GM18508 (cell line): ENCODE data around the gene PDGFRB.

Source experiments
- ATAC-seq: cut with Tn5 transposase; IDR thresholded peaks from one replicate; pipeline ENCODE4 v1.9.1; 2021; ENCODE audit warnings: moderate number of reproducible peaks; ENCODE audit not compliant: insufficient read depth, unreplicated experiment

Gene PDGFRB

GRCh38 chr5:150155258-150156026 lies at the start of gene PDGFRB:
TSS of gene PDGFRB (minus strand) at chr5:150155845. CDS start at chr5:150137047, 18,798 bp downstream.
- no peak for ATAC-seq

GRCh38 chr5:150204590-150204960 lies 48.9 kb upstream of the PDGFRB start:
- ATAC-seq: no peak

- no peak for ATAC-seq
Measured at GRCh38 chr5:150203832-150204589, 48.4 kb upstream of the PDGFRB start.

- no peak for ATAC-seq
Measured at GRCh38 chr5:150202501-150202900, 46.9 kb upstream of the PDGFRB start.

DNA sequence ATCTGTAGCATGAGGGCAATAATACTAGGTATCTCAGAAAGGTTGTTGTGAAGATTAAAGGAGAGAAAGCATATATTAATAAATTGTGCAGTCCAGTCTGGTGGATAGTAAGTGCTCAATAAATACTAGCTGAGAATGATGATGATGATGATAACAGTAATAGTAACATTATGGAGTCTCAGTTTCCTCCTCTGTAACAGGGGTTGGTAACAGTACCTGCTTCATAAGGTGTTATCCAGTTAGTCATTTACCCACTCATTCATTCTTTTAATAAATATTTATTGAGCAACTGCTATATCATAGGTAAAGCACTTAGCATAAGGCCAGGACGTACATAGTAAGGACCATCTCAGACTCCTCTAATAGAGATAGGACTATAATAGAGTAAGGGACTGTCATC lies 41.8 kb upstream of the PDGFRB start:
- no peak for ATAC-seq

GRCh38 chr5:150196986-150197385 lies 41.3 kb upstream of the PDGFRB start:
- no peak for ATAC-seq

DNA sequence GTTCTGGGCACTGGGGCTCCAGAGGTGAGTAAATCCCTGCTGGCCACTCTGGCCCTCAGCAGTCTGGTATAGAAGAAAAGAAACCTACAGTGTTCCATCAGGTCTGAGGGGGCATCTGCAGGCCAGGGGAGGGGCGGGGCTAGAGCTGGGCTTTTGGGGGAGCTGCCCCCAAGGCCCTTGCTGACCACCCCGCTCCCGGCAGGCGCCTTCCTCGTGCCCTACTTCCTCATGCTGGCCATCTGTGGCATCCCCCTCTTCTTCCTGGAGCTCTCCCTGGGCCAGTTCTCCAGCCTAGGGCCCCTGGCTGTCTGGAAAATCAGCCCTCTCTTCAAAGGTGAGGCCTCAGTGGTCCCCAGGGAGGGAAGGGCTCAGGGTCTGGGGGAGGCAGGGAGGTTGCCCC lies 40.9 kb upstream of the PDGFRB start:
- no peak for ATAC-seq

GRCh38 chr5:150195736-150196485 lies 40.3 kb upstream of the PDGFRB start:
- no peak for ATAC-seq

GRCh38 chr5:150192462-150192861 lies 36.8 kb upstream of the PDGFRB start:
- no peak for ATAC-seq

DNA sequence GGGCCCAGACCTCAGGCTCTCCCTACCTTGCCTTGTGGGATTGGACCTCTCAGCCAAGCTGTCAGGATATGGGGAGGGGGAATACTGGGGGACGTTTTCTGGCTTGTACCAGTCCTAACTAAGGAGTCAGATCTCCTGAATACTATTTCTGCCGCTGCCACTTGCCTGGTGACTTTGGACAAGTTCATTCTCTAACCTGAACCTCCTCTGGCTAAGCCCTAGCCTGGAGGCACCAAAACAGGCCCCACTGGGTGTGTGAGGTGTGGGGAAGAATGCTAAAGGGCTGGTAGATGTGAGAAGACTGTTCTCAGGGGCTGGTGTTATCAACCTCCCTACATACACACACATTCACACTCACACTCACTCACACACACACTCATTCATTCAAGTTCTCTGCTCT lies 35.3 kb upstream of the PDGFRB start:
- ATAC-seq: no peak

- no peak for ATAC-seq
Measured at GRCh38 chr5:150190503-150190979, 34.9 kb upstream of the PDGFRB start.

DNA sequence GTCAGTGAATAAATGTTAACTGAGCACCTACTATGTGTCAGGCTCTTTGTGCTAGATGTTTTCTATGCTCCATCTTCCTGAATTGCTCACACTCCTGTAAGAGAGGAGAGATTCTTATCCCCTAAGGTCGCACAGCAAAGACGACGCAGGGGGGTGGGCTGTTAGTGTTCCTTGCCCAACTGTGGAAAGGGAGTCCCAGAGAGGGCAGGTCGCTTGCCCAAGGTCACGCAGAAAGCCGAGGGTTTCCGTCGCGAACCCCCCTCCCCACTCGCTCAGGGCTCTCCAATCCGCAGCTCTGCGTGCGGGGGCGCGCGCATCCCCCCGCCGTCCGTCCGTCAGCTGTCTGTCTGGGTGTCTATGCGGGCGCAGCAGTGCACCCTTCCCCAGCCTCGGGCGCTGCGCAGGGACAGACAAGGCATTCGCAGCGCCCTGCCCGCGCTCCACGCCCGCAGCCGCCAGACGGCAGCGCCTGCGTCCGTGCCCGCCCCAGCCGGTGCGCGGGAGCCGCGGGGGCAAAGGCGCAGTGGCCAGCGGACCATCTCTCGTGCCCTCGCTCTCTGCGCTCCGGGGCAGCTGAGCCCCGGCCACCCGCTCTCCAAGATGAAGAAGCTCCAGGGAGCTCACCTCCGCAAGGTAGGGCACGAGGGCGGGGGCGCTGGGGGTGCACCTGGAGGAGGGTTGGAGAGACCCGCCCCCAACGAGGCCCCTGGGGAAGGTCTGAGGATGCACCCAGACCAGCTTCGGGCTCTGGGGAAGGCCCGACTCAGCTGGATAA lies 34.3 kb upstream of the PDGFRB start, which contains the start of gene SLC6A7:
Gene SLC6A7, plus strand, starts transcription at position 335 of the 775 bp plus-strand sequence. Its CDS starts 266 bp downstream, at position 601.
- ATAC-seq: no peak

GRCh38 chr5:150189326-150189725 lies 33.7 kb upstream of the PDGFRB start:
- ATAC-seq: no peak

GRCh38 chr5:150188146-150188842 lies 32.6 kb upstream of the PDGFRB start:
- no peak for ATAC-seq

DNA sequence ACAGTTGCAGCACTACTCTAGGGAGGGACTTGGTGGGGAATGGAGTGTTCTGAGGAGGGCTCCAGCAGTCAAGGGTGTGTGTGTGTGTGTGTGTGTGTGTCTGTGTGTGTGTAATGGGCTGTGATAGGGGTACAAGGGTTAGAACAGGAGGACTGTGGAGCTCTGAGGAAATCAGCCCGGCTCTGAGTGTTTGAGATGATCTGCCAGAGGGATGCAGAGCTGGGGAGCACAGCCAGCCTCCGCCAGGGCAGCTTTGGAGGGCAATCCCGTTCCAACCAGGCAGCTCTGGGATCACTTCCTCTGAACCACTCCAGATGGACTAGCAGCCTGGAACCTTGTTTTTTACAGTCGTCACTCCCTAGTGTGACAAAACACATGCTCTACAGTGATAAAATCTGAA lies 31.3 kb upstream of the PDGFRB start:
- no peak for ATAC-seq

- ATAC-seq: no peak
Measured at GRCh38 chr5:150186137-150186536, 30.5 kb upstream of the PDGFRB start.

DNA sequence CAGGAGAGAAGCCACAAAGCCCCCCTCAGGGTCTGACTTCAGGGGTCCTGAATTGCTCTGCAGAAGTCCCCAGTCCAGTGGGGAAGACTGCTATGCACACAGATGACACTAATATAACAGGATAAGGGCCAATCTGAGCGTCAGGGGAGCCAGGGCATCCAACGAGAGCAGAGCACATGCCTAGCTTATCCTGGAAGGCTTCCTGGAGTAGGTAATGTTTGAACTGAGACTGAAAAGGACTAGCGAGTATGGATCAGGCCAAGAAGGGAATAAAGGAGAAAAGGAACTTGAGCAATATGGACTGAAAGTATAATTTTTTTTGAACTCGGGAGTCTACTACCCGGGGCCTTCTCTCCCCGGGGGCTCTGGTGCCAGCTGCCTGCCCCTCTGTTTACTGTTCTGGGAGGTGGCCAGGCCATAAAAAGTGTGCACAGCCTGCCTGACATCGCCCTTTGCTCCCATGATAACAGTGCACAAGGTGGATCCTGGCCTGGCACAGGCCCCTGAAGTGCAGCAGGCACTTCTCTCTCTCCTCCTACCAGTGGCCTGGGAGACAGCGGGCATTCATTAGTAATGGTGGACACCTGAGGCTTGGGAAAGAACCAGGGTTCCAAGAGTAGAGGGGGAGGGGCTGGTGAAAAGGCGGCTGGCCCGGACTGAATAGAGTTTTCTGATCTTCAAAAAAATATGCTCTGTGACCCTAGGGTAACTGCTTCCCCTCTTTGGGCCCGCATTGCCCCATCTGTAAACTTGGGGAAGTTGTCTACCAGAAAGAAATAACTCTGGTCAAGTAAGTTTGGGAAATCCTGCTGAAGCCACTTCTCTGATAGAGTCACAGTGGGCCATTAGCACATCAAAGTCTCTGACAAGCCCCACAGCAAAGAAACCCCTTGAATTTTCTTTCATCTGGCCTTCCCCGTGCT lies 29.6 kb upstream of the PDGFRB start:
- ATAC-seq: no peak

DNA sequence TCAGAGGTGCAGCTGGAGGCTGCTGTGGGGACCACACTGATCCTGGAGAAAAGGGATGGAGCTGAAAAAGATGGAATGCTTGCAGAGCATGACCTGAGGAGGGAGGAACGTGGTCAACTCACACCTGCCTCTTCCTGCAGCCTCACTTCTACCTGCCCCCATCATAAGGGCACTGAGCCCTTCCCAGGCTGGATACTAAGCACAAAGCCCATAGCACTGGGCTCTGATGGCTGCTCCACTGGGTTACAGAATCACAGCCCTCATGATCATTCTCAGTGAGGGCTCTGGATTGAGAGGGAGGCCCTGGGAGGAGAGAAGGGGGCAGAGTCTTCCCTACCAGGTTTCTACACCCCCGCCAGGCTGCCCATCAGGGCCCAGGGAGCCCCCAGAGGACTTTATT lies 28.4 kb upstream of the PDGFRB start:
- no peak for ATAC-seq
